Smooth muscle cell (in vitro differentiated cells): ENCODE data around the gene PIP5KL1. TPM values are rescaled to one million over a fixed set of nuclear protein-coding genes. Genes with fewer than 3 reads are reported as not detected.
A peak's percentile ranks its signal among the peaks of the same experiment; 100 is the strongest.

Source experiments
- DNase-seq: peaks from one replicate; lab custom pipeline; 2025; ENCODE audit not compliant: unreplicated experiment; lab: John Stamatoyannopoulos, UW
- H2AFZ ChIP-seq: fragments of 200-600 bp; sonication (generic); 2 replicates; pipeline ENCODE4 v1.6.0; 2016; ENCODE audit warnings: antibody characterized with exemption, low read depth, mild to moderate bottlenecking
- H3F3A ChIP-seq: fragments of 200-600 bp; sonication (generic); 2 replicates; pipeline ENCODE4 v1.6.0; 2017; ENCODE audit warnings: antibody characterized with exemption, low read depth
- H3K27ac ChIP-seq: fragments of 200-600 bp; sonication (generic); 2 replicates; pipeline ENCODE4 v1.5.1; 2016; ENCODE audit warnings: low read depth, mild to moderate bottlenecking
- H3K27me3 ChIP-seq: fragments of 200-600 bp; sonication (generic); 2 replicates; pipeline ENCODE4 v1.6.1; 2016; ENCODE audit warnings: low read depth, mild to moderate bottlenecking
- H3K36me3 ChIP-seq: fragments of 200-600 bp; sonication (generic); 2 replicates; pipeline ENCODE4 v1.5.1; 2016; ENCODE audit warnings: low read depth
- H3K4me1 ChIP-seq: fragments of 200-600 bp; sonication (generic); 2 replicates; pipeline ENCODE4 v1.5.1; 2016; ENCODE audit warnings: low read depth
- H3K4me2 ChIP-seq: fragments of 200-600 bp; sonication (generic); 2 replicates; pipeline ENCODE4 v1.6.0; 2016; ENCODE audit warnings: mild to moderate bottlenecking
- H3K4me3 ChIP-seq: fragments of 200-600 bp; sonication (generic); 2 replicates; pipeline ENCODE4 v1.5.1; 2016; ENCODE audit warnings: mild to moderate bottlenecking
- H3K79me2 ChIP-seq: fragments of 200-600 bp; sonication (generic); 2 replicates; pipeline ENCODE4 v1.6.0; 2016; ENCODE audit warnings: low read depth, mild to moderate bottlenecking
- H3K9ac ChIP-seq: fragments of 200-600 bp; sonication (generic); 2 replicates; pipeline ENCODE4 v1.6.0; 2016; ENCODE audit warnings: low read depth
- H3K9me3 ChIP-seq: fragments of 200-600 bp; sonication (generic); replicated peaks from 2 replicates; pipeline ENCODE4 v1.5.1; 2016; ENCODE audit warnings: low read depth
- H4K20me1 ChIP-seq: fragments of 200-600 bp; sonication (generic); 2 replicates; pipeline ENCODE4 v1.6.0; 2016; ENCODE audit warnings: low read depth
- CTCF ChIP-seq: fragments of 200-600 bp; sonication (generic); IDR thresholded peaks from 2 replicates; pipeline ENCODE4 v1.5.1; 2017; ENCODE audit warnings: borderline replicate concordance, mild to moderate bottlenecking, antibody characterized with exemption; ENCODE audit not compliant: insufficient read depth, poor library complexity, severe bottlenecking
- WGBS: methylation state at CpG from one replicate; pipeline ENCODE4 v1.1.7; 2016; ENCODE audit warnings: low lambda C conversion rate; 5-methylcytosine and 5-hydroxymethylcytosine counted together
- polyA plus RNA-seq: library from polyadenylated mRNA; unstranded; fragments of >200 nt; fragmentation: Nextera tagmentation; extraction: Ambion mirVana; gene quantifications from 2 replicates; pipeline ENCODE4 v1.2.1, GENCODE V29; 2016
- total RNA-seq: library from RNA; depleted of rRNA; stranded (reverse); fragments of >200 nt; gene quantifications from 2 replicates; pipeline ENCODE4 v1.2.3, GENCODE V29; 2014

PIP5KL1 gene
- total and polyA plus RNA-seq, 2 experiments from 2014 or later = 1.1 to 2.7 TPM

DNA sequence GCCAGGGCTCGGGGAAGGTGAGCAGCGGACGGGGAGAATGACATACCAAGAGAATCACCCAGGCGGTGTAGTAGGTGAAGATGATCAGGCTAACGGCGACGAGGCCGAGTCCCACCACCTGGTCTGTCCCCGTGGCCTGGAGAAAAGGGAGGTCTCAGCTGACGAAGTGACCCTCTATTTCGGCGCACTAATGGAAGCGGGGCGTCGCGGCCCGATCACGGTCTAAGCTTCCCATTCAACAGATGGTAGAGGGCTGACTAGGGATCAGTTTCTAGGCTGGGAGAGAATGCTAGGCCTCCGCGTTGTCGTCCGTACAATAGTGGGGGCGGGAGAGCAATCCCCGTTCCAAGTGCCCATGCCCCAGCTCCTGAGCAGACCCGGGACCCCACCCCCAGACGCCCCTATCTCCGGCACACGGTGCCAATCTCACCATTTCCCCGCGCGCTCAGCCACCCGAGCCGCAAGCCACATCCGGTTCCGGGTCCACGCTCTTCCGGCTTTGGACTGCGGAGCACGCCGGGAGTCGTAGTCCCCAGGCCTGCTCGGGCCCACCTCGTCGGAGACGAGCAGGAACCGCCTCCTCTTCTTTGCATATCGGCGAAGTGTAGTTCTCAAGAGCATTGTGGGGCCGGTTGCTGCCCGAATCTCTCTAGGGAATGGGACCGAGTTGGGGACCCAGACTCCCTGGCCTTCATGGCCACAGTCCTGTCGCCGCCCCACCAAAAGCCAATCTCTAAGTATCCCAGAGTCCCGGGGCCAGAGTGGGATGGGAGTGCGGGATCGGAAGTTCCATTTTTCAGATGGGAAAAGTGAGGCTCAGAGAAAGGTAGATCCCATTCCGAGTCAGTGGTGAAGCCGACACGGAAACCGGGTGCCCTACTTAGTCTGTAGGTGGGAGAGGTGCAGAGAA lies 7.1 kb upstream of the PIP5KL1 start, which contains the start of gene DPM2:
TSS of gene DPM2 (minus strand) at position 467 of the 910 bp plus-strand sequence. CDS start at position 433, 34 bp downstream.
- 8% methylated on average over 49 of the region's 60 CpGs for WGBS
- DNase-seq = no peak
- Histone ChIP-seq H3K79me2 (peaks cover 21% of the 10 kb centered on the region), H2AFZ (peak within 1 kb of the TSS; percentile 35), H3K27me3 (no peaks in the 10 kb centered on the region), H3K27ac (peak within 1 kb of the TSS; percentile 41), H4K20me1 (peaks cover 13% of the 10 kb centered on the region), H3K9me3 (no peaks in the 10 kb centered on the region), H3F3A (peaks cover 6% of the 10 kb centered on the region), H3K36me3 (no peaks in the 10 kb centered on the region), H3K4me2 (peak within 1 kb of the TSS; percentile 96), H3K4me3 (peak within 1 kb of the TSS; percentile 64), H3K9ac (peak within 1 kb of the TSS; percentile 75), H3K4me1 (peaks cover 14% of the 10 kb centered on the region)
- TF ChIP-seq CTCF = no peak

- Histone ChIP-seq H3K4me3 (peak overlapping the region; percentile 64), H3K27me3 (no peaks in the 10 kb centered on the region), H3K79me2 (peaks cover 21% of the 10 kb centered on the region), H3F3A (peaks cover 6% of the 10 kb centered on the region), H3K4me1 (peaks cover 14% of the 10 kb centered on the region), H3K27ac (peak overlapping the region; percentile 41), H3K9me3 (no peaks in the 10 kb centered on the region), H2AFZ (no peak overlapping the region), H3K36me3 (no peaks in the 10 kb centered on the region), H4K20me1 (peaks cover 13% of the 10 kb centered on the region), H3K9ac (peak overlapping the region; percentile 75), H3K4me2 (peak overlapping the region; percentile 96)
- no peak for DNase-seq
- TF ChIP-seq CTCF = no peak
- 18% methylated on average over 7 of the region's 7 CpGs for WGBS
Observed at GRCh38 chr9:127937056-127937387, 6.4 kb upstream of the PIP5KL1 start.

GRCh38 chr9:127936347-127936852 lies 5.8 kb upstream of the PIP5KL1 start:
- no peak overlapping the region for H2AFZ ChIP-seq
- H3K36me3 ChIP-seq = no peaks in the 10 kb centered on the region
- H3K27me3 ChIP-seq = no peaks in the 10 kb centered on the region
- peak overlapping the region; percentile 64 for H3K4me3 ChIP-seq
- H3K4me1 ChIP-seq = peaks cover 14% of the 10 kb centered on the region
- DNase-seq = no peak
- H4K20me1 ChIP-seq = peaks cover 13% of the 10 kb centered on the region
- H3K27ac ChIP-seq = peak overlapping the region; percentile 17
- WGBS = 91% methylated on average over 14 of the region's 14 CpGs
- TF ChIP-seq CTCF = no peak
- peak overlapping the region; percentile 96 for H3K4me2 ChIP-seq
- H3K9me3 ChIP-seq = no peaks in the 10 kb centered on the region
- peaks cover 6% of the 10 kb centered on the region for H3F3A ChIP-seq
- peak overlapping the region; percentile 75 for H3K9ac ChIP-seq
- H3K79me2 ChIP-seq = peaks cover 21% of the 10 kb centered on the region
